ENCODE results near the gene TOB2. TPM values are rescaled to one million over a fixed set of nuclear protein-coding genes. Genes with fewer than 3 reads are reported as not detected.
A peak's percentile ranks its signal among the peaks of the same experiment; 100 is the strongest.
"Not testable (repeated sequence)": the region's sequence is repeated elsewhere in the genome, so short reads cannot be mapped to it uniquely, and the experiment has no call there.

TOB2 gene
- total RNA-seq, 1 experiment from 2014 or later, result 23.8 TPM

DNA sequence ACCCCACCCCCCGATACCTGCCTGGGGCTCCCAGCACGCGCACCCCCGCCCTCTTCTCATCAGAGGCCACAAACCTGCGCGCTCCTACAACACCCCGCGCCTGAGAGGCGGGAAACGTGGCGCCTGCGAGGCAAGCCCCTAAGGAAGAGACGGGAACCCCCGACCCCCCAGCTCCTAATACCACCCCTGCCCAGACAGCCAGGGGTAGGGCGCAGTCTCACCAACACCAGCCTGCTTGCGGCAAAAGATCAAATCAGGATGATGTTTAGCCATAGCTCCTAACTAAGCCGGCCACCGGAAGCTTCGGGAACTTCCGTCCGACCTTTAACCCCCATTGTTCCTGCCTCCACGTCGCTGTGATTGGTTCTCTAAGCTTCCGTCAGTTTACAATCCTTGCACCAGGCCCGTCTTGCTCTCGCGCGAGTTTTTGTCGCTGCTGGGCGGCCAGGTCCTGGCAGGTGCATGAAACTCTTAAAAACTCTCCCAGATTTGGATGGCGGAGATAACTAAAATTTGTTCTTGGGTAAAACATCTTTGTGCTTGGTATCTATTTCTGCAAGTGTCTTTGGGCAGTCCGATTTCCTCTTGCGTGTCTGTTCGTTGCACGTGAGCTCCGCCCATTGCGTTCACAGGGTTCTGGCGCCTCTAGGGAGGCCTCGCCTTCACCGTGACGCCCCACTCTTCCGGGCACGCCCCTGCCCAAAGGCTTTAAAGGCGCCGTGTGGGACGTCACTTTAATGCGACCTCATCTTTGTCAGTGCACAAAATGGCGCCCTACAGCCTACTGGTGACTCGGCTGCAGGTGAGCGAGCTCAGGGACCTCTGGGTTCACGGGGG, 22.0 kb upstream of the TOB2 start, which contains the start of the genes ACO2 and PHF5A:
TSS of gene ACO2 (plus strand) at position 737 of the 837 bp plus-strand sequence. CDS start at position 767, 30 bp downstream.
TSS of gene PHF5A (minus strand) at position 312 of the 837 bp plus-strand sequence. CDS start at position 273, 39 bp downstream.
- peak; percentile 95 for DNase-seq (ENCODE audit: low read depth)

DNA sequence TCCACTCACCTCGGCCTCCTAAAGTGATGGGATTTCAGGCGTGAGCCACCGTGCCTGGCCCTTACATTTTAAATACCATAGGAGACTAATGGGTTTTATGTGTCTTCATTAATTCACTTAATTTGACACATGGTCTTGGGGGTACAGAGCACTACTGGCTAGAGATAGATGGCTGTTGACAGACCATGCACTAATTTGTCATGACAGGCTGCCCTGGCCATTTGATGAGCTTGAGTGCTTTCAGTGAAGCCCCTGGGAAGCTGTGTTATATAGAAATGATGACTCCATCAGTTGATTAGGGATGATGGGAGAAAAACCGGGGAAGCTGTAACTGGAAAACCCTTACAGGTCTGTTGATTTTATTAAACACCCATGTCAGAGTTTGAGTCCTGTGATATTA, 15.3 kb upstream of the TOB2 start:
- DNase-seq (ENCODE audit: low read depth), result no peak

DNA sequence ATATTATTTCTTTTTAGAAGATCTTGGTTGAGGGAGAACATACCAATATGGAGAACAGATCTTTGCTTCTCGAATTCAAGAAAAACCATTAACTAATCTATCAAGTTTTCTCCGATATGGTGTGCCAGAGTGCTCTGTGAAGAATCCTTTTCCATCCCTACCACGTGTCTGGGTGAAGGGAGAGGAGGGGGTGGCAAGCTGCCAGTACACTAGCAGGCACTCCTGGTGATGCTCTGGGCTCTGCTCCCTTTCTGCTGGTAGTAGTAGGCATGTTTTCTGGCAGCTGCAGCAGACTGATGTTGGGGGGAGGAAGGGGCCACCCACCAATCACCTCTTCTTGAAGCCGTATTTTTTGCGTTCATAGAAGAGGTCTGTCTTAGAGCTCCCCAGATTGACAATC, 13.5 kb upstream of the TOB2 start:
- DNase-seq (ENCODE audit: low read depth), result not testable (repeated sequence)

DNA sequence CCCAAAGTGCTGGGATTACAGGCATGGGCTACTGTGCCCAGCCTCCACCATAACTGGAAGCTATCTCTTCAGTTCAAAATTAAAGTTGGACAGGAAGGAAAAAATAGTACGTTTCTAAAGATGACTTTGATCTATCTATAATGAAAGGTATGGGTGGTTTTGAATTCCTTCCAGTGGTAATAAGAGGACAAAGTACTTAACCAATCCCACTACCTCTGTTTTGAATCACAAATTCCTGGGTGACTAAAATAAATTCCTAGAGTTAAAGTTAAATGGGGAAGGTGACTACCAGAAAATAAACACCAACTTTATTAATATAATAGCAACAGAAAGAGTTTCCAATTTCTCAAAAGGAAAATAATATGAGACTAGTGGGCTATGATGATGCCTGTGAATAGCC, 12.8 kb upstream of the TOB2 start:
- DNase-seq (ENCODE audit: low read depth), result no peak

DNA sequence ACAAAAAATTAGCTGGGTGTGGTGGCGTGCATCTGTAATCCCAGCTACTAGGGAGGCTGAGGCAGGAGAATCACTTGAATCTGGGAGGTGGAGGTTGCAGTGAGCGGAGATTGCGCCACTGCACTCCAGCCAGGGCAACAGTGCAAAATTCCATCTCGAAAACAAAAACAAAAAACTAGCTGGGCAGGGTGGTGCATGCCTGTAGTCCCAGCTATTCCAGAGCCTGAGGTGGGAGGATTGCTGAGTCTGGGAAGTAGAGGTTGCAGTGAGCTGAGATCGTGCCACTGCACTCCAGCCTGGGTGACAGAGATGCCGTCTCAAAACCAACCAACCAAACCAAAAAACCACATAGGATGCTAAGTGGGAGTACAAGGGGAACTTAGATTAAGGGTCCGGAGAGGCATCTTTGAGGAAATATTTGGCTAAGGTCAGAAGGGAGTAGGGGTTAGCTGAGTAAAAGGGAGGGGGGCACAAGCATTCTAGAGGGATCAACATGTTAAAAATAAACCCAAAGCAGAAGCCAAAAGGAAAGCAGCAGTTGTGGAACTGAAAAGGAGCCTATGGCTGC, 11.6 kb upstream of the TOB2 start:
- DNase-seq (ENCODE audit: low read depth), result no peak

DNA sequence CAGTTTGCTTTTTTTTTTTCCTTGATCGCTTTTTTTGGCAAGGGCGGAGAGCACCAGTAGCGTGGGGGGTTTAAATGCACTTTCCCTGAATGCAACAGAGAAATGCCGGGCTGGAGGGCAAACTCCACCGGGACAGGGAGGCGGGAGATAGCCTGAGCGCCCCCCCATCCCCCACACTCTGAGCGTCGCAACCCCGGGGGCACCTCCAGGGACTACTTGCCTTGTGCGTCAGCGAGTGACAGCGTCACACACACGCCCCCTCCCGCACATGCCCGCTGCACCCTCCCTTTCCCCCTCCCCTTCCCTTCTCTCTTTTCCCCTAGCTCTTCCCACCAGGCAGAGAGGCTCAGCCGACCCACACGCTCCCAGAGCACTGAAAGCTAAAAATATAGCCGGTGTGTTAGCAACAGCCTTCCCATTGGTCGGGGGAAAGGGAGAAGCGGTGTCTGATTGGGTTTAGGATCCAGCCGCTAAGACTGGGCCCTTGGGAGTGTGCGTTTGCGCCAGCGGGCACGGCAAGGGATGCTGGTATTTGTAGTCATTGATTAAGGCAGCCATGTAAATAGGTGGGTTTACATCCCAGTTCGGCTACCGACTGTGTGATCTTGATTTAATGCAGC, 1.7 kb upstream of the TOB2 start:
- peak; percentile 99 for DNase-seq (ENCODE audit: low read depth)

DNA sequence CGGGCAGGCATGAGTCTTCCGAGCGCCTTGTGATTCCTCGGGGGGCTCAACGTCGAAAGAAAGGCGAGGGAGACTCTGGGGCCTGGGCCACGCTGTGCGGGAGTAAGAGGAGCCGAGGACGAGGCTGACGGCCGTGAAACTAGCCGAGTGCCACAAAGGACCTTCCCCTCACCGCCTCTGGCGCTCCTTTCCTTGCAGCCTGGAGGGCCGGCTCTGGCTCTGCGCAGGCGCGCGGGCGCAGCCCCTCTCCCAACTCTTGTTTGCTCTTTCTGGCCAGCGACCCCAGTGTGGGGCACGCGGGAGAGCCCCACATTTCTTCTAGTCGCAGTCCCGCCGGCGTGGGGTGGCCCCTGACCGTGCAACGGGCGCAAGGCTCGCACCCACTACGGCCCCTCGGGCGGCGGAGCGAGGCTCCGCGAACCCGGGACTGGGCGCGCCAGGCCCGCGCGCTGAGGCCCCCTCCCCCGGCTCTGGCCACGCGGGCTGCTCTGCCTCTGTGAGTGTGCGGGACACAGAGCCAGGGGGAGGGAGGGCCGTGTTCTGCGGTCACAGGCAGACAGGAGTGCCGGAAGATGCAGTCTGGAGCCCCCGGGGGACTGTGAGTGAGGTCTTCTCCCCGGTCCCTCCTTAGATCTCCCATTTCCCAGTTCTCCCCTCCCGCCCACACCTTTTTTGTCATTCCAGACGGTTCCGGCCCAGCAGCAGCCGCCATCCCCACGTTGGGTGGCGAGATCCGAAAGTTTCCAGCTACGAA, 1.0 kb upstream of the TOB2 start:
- DNase-seq (ENCODE audit: low read depth), result peak; percentile 48

DNA sequence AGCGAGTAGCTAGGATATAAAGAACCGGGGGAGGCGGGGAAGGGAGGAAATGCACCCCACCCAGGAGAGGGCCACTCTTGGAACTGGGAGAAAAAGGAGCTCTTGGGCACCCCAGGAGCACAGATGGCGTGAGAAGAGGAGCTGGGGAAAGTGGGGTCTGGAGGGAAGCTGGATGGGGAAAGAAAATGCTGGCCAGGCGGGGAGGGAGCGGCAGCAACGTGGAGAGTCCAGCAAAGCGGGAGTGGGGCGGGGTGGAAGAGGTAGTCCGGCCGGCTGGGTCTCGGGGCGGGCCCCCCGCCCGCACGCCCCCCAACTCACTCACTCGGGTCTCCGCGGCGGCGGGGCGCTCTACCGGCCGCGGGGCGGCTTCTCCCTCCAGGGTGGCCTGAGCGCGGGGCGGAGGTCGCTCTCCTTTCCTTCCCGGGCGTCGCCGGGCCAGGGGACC, 522 bp downstream of the TOB2 start:
- DNase-seq (ENCODE audit: low read depth), result no peak

DNA sequence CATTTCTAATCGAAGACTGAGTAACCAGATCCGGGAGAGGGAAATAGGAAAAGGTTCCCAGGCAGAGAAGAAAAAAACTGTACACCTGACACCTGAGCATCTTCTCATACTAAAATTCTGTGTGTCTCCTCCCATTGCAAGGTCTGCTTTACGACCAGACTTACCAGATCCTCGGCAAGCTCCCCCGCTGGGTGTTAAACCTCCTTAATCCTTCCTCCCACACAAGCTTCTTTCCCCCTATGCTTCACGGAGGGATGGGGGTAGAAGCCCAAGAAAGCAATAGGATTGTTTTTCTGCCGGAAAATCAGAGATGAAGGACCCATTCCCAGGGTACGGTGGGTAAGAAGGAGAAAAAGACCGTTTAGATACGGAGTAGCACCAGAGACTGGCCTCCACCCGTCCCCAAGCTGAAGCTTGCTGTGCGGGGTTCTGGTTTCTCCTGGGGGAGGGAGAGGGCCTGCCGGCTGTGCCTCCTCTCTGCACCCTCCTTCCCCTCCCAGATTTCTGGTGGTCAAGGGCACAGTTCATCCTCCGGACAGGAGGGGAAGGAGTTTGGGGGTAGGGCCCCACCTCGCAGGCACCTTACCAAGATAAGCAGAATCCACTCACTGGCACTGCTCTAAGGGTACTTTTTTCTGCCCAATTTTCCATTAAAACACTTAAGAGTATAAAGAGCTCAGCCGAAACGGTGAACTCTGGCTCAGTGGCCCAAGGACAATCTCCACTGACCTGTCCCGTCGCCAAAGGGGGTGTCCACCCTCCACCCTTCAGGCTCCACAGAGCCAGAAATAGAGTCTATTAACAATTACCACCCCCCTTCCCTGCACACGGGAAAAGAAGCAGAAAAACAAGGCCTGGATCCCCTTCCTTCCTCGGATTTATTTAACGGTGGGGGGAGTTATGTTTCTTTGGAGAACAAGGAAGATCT, 1.2 kb downstream of the TOB2 start:
- DNase-seq (ENCODE audit: low read depth), result peak; percentile 18

DNA sequence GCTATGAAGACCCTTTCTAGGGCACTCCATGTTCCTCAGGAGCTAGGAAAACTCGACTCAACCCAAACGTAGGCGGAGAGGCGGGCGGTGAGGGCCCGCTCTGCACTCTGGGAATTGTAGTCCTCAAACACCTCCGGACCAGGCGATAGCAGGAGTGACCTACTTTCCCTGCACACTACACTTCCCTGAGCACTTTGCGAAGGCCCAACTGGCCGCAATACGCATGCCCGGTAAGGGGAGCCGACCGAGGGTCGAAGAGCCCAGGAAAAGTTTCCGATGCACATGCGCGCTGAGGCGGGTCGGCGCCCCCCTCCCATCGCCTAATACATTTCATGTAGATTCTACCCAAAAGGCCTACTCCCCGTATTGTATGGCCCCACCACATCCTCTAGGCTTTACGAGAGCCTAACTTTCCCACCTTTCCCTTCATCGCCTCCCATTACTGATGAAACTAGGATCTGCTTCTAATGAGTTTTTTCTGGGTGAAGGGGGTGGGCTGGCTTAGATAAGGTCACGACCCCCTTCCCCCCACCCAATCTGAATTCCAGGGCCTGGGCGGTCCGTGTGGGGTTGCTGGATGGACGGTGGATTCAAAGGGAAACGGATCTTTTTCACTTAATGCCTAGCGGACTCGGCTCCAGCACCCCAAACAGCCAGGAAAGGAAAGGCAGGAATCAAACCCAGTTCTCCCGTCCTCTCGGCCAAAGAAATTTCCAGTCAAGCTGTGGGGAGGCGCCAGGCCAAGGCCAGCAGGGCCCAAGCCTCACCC, 2.1 kb downstream of the TOB2 start:
- peak; percentile 97 for DNase-seq (ENCODE audit: low read depth)

DNA sequence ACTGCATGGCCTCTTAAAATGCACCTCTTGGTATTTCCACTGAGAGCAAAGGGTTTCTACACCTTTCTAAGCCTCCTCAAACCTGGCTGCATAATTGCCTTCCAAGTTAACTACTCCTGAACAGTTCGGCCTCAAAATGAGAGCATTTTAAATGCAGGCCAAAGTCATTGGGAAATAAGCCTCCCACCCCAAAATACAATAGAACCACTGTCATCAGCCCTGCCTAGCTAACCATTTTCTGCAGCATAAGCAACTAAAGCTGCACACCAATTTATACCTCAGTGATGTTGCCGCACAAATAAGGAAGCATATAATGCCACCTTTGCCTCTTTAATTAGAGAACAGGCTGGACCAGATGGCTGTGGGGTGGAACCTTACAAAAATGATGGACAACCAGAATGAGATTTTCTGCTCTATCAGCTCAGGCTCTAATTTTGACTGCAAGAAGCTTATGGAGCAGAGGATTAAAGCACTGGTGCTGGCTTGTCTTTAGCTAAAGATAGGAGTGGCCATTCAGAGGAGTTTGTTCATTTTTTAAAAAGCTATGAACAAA, 4.3 kb downstream of the TOB2 start:
- DNase-seq (ENCODE audit: low read depth), result no peak

DNA sequence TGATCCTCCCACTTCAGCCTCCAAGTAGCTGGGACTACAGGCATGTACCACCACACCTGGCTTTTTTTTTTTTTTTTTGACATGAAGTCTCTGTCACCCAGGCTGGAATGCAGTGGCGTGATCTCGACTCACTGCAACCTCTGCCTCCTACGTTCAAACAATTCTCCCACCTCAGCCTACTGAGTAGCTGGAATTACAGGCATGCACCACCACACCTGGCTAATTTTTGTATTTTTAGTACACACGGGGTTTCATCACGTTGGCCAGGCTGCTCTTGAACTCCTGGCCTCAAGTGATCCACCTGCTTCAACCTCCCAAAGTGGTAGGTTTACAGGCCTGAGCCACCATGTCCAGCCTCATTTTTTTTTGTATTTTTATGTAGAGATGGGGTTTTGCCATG, 6.1 kb downstream of the TOB2 start:
- DNase-seq (ENCODE audit: low read depth), result not testable (repeated sequence)

DNA sequence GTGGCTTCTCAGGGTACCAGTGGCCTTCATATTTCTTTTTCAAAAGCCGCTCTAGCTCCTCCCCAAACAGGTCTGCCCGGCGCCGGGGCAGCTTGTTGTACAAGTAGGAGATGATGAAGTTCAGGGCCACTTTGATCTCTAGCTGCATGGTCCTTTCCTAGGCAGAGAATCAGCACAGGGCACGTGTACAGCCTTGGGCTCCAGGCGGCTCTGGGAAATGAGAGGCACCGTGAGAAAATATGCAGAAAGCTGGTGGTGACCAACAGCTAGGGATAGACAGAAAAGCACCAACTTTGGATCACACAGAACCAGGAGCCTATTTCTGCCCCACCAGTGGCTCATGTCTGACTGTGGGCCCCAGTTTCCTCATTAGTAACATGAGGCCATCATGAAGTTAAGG, 9.4 kb downstream of the TOB2 start:
- DNase-seq (ENCODE audit: low read depth), result no peak

DNA sequence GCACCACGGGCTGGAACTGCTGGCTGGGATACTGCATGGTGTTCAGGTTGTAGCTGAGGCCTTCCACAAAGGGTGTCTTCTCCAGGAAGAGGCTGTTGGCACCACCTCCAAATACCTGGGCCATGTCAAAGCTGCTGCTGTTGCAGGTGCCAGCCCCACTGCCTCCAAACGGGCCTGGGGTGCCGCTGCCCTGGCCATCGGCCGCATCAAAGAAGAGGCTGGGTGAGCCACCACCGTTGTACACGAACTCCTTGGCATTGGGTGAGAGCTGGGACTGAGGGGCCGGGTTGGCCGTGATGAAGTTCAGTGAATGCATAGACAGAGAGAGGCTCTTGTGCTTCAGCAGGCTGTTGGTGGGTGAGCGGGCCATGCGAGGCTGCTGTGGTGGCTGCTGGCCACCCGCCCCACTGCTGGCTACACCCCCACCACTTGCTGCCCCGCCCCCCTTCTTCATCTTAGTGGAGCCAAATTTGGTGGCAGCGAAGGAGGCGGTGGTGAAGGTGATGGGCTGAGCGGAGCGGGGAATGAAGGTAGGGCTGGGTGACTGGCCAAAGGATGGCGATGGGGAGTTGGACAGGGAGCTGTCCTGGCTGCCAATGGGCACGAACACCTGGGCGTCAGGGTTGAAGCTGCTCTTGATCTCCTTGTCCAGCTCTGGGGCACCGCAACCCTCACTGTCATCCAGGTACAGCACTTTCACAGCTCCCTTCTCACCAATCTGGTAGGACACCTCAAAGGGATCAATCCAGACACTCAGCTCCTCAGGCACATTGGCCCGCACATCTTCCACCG, 10.1 kb downstream of the TOB2 start:
- no peak for DNase-seq (ENCODE audit: low read depth)

DNA sequence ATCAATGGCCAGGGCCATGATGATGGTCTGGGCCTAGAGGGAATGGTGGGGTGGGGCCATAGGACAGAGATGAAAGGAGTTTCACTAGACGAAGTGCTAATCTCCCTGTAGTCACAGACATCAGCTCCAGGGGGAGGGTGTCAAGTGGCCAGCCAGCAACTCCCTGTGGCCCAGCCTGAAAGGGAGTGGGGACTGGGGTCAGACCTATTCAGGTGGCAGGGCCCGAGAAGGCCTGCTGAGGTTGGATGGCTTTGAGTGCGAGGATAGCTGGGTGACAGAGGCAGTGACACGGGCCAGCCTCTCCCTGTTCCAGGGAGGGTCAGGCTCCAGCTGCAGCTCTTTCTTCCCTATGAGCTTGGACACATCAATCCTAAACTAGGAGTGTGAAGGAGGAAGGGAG, 11.0 kb downstream of the TOB2 start:
- no peak for DNase-seq (ENCODE audit: low read depth)

DNA sequence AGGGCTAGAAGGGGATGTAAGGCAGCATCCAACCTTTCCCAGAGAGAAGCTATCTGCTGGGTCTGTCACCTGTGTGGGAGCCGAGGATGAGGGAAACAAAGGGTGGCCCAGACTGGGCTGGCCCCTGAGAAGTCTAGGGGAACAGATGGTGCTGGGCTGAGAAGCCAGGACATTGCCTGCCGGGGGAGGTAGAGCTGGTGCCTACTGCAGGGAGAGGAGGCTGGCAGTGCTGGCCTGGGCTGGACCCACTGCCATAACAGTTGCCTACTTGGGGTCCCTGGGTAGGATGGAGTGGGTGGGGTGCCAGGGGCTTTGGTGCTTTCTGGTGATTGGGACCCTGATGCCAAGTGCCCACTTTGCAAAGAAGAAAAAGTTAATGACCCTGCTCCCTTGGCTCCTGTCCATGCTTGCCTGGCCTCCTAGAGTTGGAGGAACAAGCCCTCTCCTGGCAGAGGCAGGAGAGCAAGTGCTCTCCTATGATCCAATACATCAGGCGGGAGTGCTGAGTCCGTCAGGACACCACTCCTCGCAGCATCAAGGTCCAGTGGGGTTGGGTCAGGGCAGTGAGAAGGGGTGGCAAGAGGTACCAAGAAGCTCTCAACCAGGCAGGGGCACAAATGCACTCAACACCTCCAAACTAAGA, 12.1 kb downstream of the TOB2 start:
- not testable (repeated sequence) for DNase-seq (ENCODE audit: low read depth)

DNA sequence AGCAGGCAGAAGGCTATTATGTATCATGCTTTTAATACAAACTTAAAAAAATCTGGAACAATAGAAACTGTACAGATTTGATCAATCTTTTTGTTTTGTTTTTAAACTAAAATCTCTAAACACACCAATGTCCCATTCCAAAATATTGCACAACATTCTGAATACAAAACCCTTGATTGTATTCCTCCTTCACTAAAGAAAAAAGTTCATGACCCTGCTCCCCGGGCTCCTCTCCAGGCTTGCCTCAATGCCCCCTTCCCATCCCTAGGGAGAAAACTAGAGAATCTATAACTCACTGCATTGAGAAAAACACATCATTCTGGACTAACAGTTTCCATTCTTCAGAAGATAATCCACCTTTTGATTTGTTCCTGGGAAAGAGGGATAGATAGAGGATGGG, 13.1 kb downstream of the TOB2 start:
- not testable (repeated sequence) for DNase-seq (ENCODE audit: low read depth)

DNA sequence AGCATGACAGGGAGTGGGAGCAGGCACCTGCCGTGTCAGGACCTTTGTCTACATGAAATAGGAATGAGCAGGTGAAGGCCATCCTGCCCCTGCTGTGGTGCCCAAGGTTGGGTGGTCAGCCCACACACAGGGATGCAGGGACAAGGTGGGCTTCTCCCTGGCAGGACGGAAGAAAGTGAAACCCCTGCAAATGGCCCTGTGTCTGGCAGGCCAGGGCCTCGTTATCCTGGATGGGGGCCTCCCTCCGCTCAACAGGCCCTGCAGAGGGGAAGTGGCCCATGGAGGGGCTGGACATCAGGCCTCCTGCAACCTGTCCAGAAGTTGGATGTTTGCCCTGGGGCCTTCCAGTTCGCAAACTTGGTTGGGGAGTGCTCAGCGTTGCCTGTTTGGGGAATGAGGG, 14.9 kb downstream of the TOB2 start:
- DNase-seq (ENCODE audit: low read depth), result no peak

Measured in HT1080 (cell line).